DMS53 treated with DMSO at 0.1 percent for 48 hours (cell line): ENCODE results near the gene STOML2.
"Not testable (repeated sequence)": the region's sequence is repeated elsewhere in the genome, so short reads cannot be mapped to it uniquely, and the experiment has no call there.

Experiments used
- DNase-seq: peaks from one replicate; lab custom pipeline; 2025; ENCODE audit not compliant: unreplicated experiment; lab: John Stamatoyannopoulos, UW

STOML2 gene, protein sequence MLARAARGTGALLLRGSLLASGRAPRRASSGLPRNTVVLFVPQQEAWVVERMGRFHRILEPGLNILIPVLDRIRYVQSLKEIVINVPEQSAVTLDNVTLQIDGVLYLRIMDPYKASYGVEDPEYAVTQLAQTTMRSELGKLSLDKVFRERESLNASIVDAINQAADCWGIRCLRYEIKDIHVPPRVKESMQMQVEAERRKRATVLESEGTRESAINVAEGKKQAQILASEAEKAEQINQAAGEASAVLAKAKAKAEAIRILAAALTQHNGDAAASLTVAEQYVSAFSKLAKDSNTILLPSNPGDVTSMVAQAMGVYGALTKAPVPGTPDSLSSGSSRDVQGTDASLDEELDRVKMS

DNA sequence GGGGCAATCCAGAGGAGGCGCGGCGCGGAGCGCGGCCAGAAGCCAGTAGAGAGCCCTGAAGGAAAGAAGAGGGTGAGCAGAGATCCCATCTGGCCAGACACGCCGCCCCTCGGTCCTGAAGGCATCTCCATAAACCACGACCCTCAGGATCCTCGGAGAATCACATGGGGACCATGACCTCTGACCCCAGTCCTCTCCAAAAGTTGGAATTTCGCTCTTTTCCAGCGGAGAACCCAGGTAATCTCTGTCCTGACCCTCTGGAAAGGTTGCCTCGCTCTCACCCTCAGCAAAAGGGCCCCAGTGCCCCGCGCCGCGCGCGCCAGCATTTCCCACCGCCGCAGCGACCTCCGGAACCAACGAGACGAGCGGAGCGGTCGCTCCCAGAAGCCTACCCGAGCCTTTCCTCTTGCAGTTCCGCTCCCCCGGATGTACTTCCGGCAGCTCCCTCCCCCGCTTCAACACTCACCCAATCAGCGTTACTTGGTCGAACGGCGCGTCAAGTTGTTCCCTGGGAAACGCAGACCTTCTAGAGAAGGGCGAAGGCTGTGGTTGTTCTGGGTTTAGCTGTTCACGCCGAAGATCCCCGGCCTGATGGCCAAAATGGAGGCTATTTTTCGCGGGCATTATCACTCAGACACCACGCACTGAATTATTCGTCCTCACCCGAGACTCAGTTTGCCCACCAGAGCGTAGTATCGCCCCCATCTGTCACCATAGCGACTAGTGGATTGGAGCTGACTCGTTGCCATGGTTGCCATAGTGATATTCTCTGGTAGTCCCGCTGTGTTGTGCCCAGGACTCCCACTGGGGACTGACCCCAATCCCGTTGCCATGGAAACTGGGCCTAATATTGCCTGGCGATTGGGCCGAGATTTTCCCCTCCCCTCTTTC is at the start of gene STOML2:
STOML2 (minus strand) TSS at position 363 of the 891 bp plus-strand sequence; CDS start at position 326, 37 bp downstream.
- peak; percentile 81 for DNase-seq

DNA sequence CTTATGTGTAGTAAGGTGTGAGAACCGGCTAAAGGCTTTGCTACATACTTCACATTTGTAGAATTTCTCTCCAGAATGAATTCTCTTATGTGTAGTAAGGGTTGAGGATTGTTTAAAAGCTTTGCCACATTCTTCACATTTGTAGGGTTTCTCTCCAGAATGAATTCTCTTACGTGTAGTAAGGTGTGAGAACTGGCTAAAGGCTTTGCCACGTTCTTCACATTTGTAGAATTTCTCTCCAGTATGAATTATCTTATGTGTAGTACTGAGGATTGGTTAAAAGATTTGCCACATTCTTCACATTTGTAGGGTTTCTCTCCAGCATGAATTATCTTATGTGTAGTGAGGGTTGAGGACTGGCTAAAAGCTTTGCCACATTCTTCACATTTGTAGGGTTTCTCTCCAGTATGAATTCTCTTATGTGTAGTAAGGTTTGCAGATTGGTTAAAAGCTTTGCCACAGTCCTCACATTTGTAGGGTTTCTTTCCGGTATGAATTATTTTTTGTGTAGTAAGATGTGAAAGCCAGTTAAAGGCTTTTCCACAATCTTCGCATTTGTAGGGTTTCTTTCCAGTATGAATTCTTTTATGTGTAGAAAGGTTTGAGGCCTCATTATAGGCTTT is 45.1 kb upstream of the STOML2 start:
- not testable (repeated sequence) for DNase-seq

DNA sequence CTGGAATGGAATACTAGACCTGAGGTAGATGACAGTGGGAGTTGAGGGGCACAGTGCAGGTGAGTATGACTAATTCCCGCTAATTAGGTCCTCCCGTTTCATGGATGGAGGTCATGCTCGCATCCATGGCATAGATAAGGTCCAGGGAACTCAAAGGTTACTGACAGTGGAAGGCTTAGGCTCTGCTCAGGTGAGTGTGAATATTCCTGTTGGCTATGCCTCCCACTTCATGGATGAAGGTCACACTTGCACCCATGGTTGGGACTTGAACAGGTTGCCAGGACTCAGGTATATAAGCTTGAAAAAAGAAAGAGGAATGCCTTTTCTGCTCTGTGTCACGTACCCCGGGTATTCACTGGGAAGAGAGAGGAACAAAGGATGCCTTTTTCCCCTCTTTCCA is 39.1 kb upstream of the STOML2 start:
- DNase-seq, result no peak

DNA sequence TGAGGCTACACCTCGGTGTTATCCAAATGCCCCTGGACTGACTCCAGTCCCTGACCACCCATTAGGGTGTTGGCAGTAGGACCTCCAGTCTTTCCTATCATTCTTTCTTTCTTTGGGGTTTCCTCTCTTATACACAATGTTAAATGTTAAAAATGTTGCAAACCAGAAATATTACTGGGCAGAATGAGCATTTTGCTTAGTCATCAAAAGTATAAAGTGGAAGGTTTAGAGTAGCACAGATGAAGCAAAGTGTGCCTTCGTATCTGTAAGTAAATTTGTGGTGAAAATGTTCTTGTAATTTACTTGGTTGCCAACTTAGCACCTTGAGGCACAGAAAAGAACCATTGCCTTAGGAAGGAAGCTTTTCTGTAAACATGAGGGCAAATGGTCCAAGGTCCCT is 37.2 kb upstream of the STOML2 start:
- DNase-seq, result no peak

DNA sequence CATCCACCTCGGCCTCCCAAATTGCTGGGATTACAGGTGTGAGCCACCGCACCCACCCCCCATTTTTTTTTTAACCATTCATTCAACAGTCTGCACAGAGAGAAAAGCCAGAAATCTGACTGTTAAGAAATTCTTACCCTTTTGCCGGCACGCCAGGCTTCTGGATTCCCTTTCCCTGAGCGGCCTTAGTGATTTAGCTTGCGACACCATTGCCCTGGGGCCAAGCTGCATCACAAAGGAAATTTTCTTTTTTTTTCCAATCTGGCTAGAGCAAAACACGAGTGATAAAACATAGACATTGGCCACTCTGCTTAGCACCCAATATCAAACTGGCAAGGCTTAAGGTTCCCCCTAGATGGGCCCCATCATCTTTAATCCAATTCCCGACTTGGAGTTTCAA is 33.9 kb upstream of the STOML2 start:
- DNase-seq, result no peak

DNA sequence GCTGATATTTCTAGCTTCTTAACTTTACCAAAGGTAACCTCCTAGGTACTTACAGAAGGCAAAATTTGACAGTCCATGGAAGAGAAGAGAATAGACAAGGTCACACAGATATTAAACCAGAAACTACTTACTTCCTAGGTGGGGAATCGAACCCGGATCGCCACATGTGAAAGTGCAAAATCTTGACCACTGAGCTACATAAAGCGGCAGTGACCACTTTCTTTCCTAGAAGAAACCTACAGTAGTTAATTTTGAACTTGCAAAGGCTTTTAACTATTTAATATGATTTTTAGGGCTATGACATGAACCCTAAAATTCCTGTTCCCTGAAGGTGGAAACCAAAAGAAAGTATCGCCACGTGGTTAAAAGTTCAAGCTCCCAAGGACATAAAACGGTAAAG is 33.1 kb upstream of the STOML2 start:
- no peak for DNase-seq

DNA sequence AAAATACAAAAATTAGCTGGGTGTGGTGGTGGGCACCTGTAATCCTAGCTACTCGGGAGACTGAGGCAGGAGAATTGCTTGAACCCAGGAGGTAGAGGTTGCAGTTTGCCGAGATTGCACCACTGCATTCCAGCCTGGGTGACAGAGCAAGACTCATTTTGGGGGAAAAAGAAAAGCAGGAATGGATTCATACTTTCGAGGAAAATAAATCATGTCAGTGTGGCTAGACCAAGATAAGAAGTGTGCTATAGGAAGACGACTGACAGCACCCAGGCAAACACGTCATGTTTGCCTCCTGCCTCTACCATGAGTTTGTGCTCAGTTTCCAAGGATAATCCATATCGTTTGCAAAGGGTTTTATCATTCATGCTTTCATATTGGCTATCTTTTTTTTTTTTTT is 32.0 kb upstream of the STOML2 start:
- DNase-seq, result no peak

DNA sequence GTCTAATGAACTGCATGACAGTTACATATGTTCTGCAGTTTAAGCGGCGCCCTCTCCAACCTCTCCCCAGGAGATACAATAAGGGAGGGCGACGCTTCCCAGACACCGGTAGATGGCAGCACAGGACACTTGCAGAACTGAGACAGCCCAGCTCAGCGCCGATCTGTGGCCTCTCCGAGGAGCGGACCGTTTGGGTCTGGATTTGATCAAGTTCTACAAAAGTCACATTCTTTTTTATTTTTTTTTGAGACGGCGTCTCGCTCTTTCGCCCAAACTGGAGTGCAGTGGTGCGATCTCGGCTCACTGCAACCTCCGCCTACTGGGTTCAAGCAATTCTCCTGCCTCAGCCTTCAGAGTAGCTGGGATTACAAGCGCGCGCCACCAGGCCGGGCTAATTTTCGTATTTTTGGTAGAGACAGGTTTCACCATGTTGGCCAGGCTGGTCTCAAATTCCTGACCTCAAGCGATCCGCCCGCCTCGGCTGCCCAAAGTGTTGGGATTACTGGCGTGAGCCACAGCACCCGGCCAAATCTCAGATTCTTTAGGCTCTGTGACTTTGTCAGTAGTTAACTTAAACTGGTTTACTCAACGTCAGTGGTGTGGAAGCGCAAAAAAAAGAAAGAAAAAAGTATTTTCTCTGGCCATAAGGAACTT is 14.1 kb upstream of the STOML2 start:
- peak; percentile 75 for DNase-seq

DNA sequence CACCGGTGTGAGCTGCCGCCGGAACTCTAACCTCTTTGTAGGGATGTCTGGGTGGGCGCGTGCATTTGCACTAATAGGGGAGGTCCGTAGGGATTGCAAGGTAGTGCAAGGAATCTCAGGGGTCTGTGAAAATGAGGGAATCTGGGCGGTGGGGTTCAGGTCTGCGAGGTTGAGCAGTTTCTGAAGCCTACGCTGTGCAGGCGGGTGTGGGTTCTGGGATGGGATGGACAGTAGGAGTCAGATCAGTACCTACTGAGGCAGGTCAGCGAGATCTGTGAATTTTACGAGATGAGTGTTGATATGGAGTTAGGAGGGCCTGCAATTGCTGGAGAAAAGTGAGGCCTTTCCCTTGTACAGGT is 13.6 kb upstream of the STOML2 start:
- no peak for DNase-seq

DNA sequence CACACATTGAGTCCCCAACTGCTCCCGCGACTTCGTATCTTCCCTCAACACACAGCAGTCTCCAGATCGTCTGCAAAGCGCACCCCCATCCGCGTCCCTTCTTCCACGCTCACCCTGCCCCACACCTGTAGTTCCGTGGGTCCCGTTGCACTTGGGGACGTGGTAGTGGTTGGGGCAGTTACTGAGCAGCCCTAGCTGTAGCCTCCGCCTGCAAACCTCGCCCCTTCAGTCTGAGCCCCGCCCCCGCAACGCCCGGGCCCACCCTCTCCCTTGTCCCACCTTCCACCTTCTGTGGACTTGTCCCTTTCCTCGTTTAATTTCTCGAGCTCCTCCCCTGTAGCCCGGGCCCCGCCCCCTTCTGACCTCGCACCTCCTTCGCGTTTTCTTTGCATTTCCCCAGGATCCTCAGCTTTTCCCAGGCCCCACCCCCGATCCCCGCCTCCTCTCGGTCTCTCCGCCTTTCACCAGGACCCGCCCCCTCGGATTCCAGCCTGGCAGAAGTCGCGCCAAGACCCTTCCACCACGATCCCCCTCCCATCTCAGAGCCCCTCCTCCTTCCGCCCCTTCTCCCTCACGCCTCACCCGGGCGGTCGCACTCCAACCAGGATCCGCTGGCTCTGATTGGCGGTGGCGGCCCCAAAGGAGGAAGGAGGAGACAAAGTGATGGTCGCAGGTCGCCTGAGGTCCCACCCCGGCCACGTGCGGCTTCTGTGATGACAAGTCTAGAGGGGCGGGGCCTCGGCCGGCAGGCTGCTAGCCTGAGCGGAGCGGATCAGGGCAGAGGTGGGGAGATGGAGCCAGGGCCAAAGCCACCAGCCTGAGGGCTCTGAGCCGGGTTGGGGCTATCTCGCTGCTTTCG is 13.0 kb upstream of the STOML2 start, which contains the start of gene ATOSB:
ATOSB (minus strand) TSS at position 183 of the 859 bp plus-strand sequence. CDS start 7,588 bp downstream, outside the sequence.
- peak; percentile 89 for DNase-seq

DNA sequence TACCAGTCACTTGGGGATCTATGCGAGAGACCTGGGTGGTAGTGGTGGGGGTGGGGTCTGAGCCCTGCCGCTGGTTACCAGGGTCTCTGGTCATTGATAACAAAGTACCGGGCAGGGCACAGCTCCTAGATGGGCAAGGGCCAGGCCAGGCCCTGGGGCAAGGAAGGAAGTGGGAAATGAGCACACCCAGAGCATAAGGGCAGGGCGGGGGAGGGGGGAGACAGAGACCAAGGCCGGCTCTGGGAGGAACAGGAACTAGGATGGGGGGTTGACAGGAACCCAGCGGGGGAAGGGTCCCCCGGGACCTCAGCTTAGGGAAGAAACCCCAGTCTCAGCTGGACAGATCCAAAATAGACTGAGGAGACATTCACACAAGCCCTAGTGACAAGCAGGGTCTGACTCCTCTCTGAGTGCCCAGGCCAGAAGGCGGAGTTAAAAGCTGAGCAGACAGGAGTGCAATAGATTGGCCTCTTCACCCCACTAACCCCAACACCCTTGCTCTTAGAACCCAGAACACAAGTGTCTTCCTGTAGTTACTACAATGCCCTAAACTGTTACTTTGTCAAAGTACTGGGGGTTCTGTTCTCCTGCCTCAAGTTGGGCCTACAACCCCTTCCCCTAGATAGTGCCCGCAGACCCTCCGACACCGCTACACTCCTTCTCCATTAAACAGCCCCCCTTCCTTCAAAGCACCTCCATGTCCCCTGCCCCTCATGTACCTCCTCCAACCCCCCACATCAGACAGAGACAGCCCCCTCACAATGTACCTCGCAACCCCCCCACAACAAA is 12.1 kb upstream of the STOML2 start:
- peak; percentile 19 for DNase-seq

DNA sequence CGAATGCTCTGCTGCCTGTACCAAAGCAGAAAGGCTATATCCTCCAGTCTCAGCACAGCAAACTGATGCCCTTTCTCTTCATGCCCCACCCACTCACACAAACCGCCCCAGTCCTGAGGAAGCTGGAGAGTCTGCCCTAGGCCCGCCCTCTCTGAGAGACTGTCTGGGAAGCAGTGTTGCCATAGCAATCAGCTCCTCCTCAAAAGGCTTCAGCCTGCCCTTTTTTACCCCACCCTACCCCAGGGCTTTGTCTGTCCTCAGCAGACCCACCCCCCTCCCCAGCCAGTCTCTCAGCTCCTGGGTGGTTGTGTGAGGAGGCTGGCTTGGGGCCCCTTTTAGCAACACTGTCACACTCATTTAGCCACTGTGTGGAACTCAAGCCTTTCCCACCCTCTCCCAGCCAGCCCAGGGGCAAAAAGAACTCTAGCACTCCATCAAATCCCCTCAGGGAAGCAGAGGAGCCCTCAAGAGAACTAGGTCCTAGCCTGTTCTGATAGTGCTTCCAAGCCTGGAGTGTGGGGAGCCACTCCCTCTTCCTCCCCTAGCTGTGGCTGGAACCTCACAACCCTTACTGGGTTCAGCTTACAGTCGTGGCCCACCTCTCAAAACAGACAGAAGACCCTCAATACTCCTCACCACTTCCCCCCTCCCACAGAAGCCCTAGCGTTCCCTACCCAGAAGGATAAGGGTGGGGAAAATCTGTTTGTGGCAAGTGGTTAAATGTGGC is 11.3 kb upstream of the STOML2 start:
- peak; percentile 2 for DNase-seq

DNA sequence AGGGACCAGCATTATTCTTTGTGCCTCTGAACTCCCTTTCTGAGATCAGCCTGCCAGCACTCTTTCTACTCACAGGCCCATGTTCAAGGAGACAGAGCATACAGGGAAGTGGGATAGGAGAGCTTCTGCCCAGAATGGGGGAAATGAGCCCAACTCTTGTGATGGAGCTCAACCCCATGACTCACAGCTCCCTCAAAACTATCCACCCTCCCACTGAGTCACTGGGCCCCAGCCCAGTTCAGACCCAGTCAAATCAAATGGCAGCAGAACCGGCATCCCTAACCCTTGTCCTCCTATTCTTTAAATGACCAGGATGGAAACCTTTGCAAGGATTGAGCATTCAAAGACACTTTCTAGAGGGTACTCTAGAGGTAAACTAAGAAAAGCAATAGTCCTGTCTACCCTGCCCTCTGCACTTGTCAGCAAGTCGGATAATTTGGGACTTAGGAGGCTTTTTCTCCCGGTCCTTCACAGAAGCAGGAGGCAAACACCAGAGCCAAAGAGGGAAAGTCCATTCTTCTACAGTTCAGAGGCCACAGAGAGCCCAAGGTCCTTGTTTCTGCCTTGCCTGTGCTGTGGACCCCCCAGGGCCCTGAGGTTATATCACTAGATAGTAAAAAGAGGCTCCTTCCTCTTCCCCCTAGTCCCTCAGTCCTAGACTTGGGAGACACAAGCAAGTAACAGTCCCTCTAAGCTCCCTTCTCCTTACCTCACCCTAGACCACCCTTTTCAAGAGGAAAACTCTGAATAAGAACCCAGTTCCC is 9.5 kb upstream of the STOML2 start:
- DNase-seq, result no peak

DNA sequence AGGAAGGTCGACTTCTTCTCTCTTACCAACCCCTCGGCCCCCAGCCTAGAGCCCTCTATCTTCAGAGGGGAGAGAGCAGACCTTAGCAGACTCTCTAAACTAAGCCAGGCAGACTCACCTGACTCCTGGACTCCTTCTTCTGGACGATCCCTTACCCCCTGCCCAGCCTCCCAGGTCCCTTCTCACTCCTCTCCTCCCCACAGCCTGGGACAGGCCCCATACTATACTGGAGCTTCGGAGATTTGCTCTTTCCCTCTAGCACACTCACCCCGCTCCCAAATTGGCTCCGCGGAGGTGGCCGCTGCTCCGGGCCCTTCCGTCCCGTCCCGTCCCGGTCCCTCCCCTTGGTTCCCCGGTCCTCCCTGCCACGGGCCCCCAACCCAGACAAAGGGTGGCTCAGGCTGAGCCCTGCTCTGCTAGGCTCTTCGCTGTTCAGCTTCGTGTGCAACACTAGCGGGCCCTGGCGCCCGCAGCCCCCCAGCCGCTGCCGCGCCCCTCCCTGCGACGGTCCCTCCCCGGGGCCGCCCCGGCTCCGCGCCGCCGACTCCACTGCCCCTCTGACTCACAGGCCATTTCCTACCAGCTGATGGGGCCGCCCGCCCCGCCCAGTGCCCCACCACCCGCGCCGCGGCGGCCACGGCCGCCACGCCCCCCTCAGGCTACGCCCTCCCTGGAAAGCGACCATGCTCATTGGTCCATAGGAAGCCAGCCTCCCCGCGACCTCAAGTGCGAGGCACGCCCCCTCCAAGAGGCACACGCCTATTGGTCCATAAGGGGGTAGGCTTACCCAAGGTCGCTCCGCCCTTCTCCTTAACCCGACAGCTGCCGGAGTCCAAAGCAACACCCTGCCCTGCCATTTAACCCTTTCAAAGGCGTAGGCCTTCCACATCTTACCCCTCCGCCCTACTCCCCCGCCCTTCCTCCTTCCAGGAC is 8.3 kb upstream of the STOML2 start:
- DNase-seq, result peak; percentile 86

DNA sequence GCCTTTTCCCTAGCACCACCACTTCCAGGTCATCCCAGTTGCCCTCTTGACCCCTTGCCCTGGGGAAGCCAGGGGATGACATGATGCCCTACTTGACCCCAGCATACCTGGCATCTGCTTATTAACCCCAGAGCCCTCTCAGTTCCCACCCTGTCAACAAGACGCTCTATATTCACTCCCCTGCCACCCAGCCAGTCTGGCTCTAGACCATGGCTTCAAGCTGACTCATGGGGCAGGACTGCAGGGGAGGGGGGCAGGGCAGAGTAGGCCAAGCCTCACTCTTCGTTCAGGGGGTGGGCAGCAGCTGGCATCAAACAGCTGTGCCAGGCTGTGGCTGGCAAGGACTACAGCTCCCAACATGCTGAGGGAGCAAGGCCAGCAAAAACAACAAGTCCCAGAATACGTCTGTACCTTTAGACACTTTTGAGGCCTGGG is 7.4 kb upstream of the STOML2 start:
- no peak for DNase-seq

DNA sequence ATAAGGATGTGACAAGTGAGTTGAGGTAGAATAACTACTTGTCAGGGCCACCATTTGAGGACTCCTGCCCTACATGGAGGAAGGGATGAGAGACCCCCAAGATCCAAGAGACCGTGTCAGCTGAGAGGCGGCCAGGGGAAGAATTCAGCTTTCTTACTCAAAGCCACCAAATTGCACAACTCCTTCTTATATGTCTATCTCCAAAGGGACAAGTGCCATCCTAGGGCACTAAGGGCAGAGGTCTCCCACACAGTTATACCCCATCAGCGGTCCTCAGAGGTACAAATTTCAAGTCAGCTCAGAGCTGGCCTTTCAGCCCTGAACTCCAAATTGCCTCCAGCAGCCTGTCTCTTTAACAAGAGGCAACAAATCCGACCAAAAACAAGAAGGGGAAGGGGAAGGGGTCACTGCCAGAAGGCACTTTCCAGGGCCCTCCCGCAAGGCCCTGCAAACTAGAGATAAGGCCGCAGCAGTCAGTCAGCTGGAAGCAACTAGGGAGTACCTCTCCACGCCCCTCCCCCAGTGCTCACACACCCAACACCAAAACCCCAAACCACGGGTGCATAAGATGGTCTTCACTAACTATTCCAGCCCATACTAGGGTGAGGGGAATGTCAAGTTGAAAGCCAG is 6.1 kb upstream of the STOML2 start:
- DNase-seq, result no peak
